GM23338 (cell line): Measurements from ENCODE around the gene DNAJB6. TPM values are rescaled to one million over a fixed set of nuclear protein-coding genes. Genes with fewer than 3 reads are reported as not detected.

Experiments used
- ATAC-seq: fragments of 200-7000 bp; cut with Tn5 transposase; 3 replicates; pipeline ENCODE4 v1.9.1; 2020
- DNase-seq: peaks from one replicate; pipeline ENCODE4 v3.0.0-alpha.2; 2015; ENCODE audit warnings: low spot score
- H2AFZ ChIP-seq: fragments of 200-600 bp; sonication (generic); 2 replicates; pipeline ENCODE4 v1.8.0; 2016; ENCODE audit warnings: antibody characterized with exemption, mild to moderate bottlenecking, moderate library complexity
- H3F3A ChIP-seq: fragments of 200-600 bp; sonication (generic); replicated peaks from 2 replicates; pipeline ENCODE4 v1.8.0; 2017; ENCODE audit warnings: antibody characterized with exemption, mixed run types, low read depth
- H3K27ac ChIP-seq: fragments of 200-600 bp; sonication (generic); 2 replicates; pipeline ENCODE4 v1.6.1; 2016; ENCODE audit warnings: low read depth
- H3K27me3 ChIP-seq: fragments of 200-600 bp; sonication (generic); 2 replicates; pipeline ENCODE4 v1.8.0; 2016; ENCODE audit warnings: mild to moderate bottlenecking, mixed run types, moderate library complexity; ENCODE audit not compliant: insufficient read depth
- H3K36me3 ChIP-seq: fragments of 200-600 bp; sonication (generic); 2 replicates; pipeline ENCODE4 v1.8.0; 2016; ENCODE audit warnings: mild to moderate bottlenecking; ENCODE audit not compliant: insufficient read depth
- H3K4me1 ChIP-seq: fragments of 200-600 bp; sonication (generic); 2 replicates; pipeline ENCODE4 v1.8.0; 2016; ENCODE audit warnings: mild to moderate bottlenecking, moderate library complexity; ENCODE audit not compliant: insufficient read depth
- H3K4me2 ChIP-seq: fragments of 200-600 bp; sonication (generic); 2 replicates; pipeline ENCODE4 v1.7.1; 2017; ENCODE audit warnings: mixed run types
- H3K4me3 ChIP-seq: fragments of 200-600 bp; sonication (generic); 2 replicates; pipeline ENCODE4 v1.6.1; 2016; ENCODE audit warnings: mixed run types
- H3K79me2 ChIP-seq: fragments of 200-600 bp; sonication (generic); replicated peaks from 2 replicates; pipeline ENCODE4 v1.8.0; 2017; ENCODE audit warnings: mild to moderate bottlenecking; ENCODE audit not compliant: insufficient read depth
- H3K9me2 ChIP-seq: fragments of 200-600 bp; sonication (generic); 2 replicates; pipeline ENCODE4 v1.8.0; 2017; ENCODE audit not compliant: insufficient read depth
- H4K20me1 ChIP-seq: fragments of 200-600 bp; sonication (generic); replicated peaks from 2 replicates; pipeline ENCODE4 v1.8.0; 2017; ENCODE audit warnings: mild to moderate bottlenecking; ENCODE audit not compliant: insufficient read depth
- H3K27ac Mint-ChIP-seq: 2 replicates; pipeline ENCODE4 v1.8.0; 2020; ENCODE audit warnings: inconsistent platforms, mild to moderate bottlenecking, moderate library complexity, mixed read lengths
- H3K27me3 Mint-ChIP-seq: 3 replicates; pipeline ENCODE4 v1.8.0; 2022; ENCODE audit warnings: low read depth, mild to moderate bottlenecking, moderate library complexity, mixed read lengths, inconsistent platforms; ENCODE audit not compliant: insufficient read depth, poor library complexity
- H3K36me3 Mint-ChIP-seq: 3 replicates; pipeline ENCODE4 v1.8.0; 2021; ENCODE audit warnings: low read depth, mild to moderate bottlenecking, inconsistent platforms, moderate library complexity, mixed read lengths
- H3K4me1 Mint-ChIP-seq: 3 replicates; pipeline ENCODE4 v1.8.0; 2020; ENCODE audit warnings: mild to moderate bottlenecking, inconsistent platforms, mixed read lengths
- H3K4me3 Mint-ChIP-seq: 3 replicates; pipeline ENCODE4 v1.8.0; 2021; ENCODE audit warnings: moderate library complexity, mild to moderate bottlenecking, inconsistent platforms, mixed read lengths
- H3K9me3 Mint-ChIP-seq: 3 replicates; pipeline ENCODE4 v1.8.0; 2020; ENCODE audit warnings: moderate library complexity, mild to moderate bottlenecking, inconsistent platforms, mixed read lengths
- CREB1 ChIP-seq: fragments of 250-450 bp; sonication (Bioruptor Pico); IDR thresholded peaks from 2 replicates; pipeline ENCODE4 v1.5.0; 2020; ENCODE audit warnings: low read depth, mild to moderate bottlenecking, moderate library complexity
- EZH2 ChIP-seq: fragments of 200-600 bp; sonication (generic); IDR thresholded peaks from one replicate; pipeline ENCODE4 v1.8.0; 2017; ENCODE audit warnings: antibody characterized with exemption, mild to moderate bottlenecking, low read depth; ENCODE audit not compliant: unreplicated experiment
- EZH2phosphoT487 ChIP-seq: fragments of 200-600 bp; sonication (generic); IDR thresholded peaks from one replicate; pipeline ENCODE4 v1.8.1; 2018; ENCODE audit warnings: antibody characterized with exemption; ENCODE audit not compliant: unreplicated experiment
- POLR2AphosphoS5 ChIP-seq: IDR thresholded peaks from 2 replicates; pipeline ENCODE4 v1.6.1; 2016; ENCODE audit warnings: antibody characterized with exemption, low read depth
- STAT1 ChIP-seq: IDR thresholded peaks from one replicate; pipeline ENCODE4 v1.6.1; 2016; ENCODE audit warnings: antibody characterized with exemption; ENCODE audit not compliant: unreplicated experiment
- ZNF114 ChIP-seq: fragments of 250-450 bp; sonication (Bioruptor Pico); IDR thresholded peaks from 2 replicates; pipeline ENCODE4 v1.5.0; 2020; ENCODE audit warnings: mild to moderate bottlenecking, moderate library complexity
- ZNF331 ChIP-seq: fragments of 250-450 bp; sonication (Bioruptor Pico); IDR thresholded peaks from 2 replicates; pipeline ENCODE4 v1.5.0; 2020; ENCODE audit warnings: low read depth, mild to moderate bottlenecking, moderate library complexity
- polyA plus RNA-seq: library from polyadenylated mRNA; unstranded; fragments of >200 nt; fragmentation: Nextera tagmentation; extraction: Ambion mirVana; gene quantifications from 2 replicates; pipeline ENCODE4 v1.2.1, GENCODE V29; 2016
- total RNA-seq: library from RNA; depleted of rRNA; stranded (reverse); fragments of >200 nt; shearing (Covaris generic); gene quantifications from 2 replicates; pipeline ENCODE4 v1.2.3, GENCODE V29; 2014
- TF ChIP-seq, protein P1 (sequence below): fragments of 250-450 bp; sonication (Bioruptor Pico); IDR thresholded peaks from 2 replicates; pipeline ENCODE4 v1.5.0; 2020; ENCODE audit warnings: mild to moderate bottlenecking, moderate library complexity
- TF ChIP-seq, protein P2 (sequence below): IDR thresholded peaks from 2 replicates; pipeline ENCODE4 v1.6.1; 2016; ENCODE audit warnings: antibody characterized with exemption
- TF ChIP-seq, protein P3 (sequence below), 2 experiments: fragments of 200-600 bp in 1 of 2; sonication (generic) in 1 of 2; conservative IDR thresholded peaks; 2 replicates each; pipeline versions ENCODE4 v1.5.1 to v1.6.1; 2016 to 2017; ENCODE audit warnings: antibody characterized with exemption in 2 of 2, low read depth in 2 of 2, mild to moderate bottlenecking in 2 of 2, moderate library complexity in 1 of 2

Gene DNAJB6
- total and polyA plus RNA-seq, 2 experiments from 2014 or later: 308 to 322 TPM

DNA sequence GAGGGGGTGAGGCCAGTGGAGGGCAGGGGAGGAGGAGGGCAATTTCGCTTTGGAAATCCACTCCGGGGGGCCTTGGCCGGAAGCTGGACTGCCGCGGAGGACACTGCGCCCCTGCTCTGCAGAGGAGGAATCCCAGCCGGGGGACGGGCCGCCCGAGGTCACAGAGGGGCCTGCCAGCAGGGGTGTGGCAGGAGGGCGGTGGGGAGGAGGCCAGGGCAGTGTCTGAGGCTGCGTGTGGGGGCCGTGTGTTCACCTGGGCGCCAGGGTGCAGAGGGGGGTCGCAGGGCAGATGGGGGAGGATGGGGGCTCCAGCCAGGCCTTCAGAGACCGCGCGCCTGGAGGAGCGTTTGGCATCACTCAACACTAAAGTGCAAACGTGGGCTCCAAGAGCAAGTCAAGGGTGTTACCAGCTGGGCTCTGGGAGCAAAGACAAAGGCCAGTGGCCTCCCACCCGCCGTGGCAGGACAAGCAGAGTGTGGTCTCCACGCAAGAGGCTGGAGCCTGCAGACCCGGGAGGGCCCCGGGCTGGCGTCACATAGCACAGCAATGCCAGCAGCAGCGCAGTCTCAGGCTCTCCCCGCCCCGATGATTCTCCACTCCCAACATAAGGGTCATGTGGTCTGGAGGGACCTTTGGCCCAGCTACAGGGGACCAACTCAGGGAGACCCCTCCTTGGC is 45.3 kb upstream of the DNAJB6 start:
- Histone ChIP-seq H3K27ac (no peak overlapping the region), H3K27me3 (no peaks in the 10 kb centered on the region), H3K79me2 (no peaks in the 10 kb centered on the region), H3K36me3 (no peaks in the 10 kb centered on the region), H3K4me1 (no peaks in the 10 kb centered on the region), H3K9me2 (no peaks in the 10 kb centered on the region), H3F3A (0 out of 2 replicates have a peak, but pooled peaks cover 3% of the 10 kb centered on the region), H2AFZ (peak overlapping the region; percentile 66), H4K20me1 (no peaks in the 10 kb centered on the region), H3K4me3 (no peak overlapping the region), H3K4me2 (no peak overlapping the region)
- Mint-ChIP-seq H3K4me1 (peaks cover 12% of the 10 kb centered on the region), H3K27me3 (peaks cover 17% of the 10 kb centered on the region), H3K36me3 (peaks cover 11% of the 10 kb centered on the region), H3K9me3 (peaks cover 32% of the 10 kb centered on the region), H3K4me3 (no peak overlapping the region), H3K27ac (no peak overlapping the region)
- no peak for TF ChIP-seq EZH2
- TF ChIP-seq, protein P1, sequence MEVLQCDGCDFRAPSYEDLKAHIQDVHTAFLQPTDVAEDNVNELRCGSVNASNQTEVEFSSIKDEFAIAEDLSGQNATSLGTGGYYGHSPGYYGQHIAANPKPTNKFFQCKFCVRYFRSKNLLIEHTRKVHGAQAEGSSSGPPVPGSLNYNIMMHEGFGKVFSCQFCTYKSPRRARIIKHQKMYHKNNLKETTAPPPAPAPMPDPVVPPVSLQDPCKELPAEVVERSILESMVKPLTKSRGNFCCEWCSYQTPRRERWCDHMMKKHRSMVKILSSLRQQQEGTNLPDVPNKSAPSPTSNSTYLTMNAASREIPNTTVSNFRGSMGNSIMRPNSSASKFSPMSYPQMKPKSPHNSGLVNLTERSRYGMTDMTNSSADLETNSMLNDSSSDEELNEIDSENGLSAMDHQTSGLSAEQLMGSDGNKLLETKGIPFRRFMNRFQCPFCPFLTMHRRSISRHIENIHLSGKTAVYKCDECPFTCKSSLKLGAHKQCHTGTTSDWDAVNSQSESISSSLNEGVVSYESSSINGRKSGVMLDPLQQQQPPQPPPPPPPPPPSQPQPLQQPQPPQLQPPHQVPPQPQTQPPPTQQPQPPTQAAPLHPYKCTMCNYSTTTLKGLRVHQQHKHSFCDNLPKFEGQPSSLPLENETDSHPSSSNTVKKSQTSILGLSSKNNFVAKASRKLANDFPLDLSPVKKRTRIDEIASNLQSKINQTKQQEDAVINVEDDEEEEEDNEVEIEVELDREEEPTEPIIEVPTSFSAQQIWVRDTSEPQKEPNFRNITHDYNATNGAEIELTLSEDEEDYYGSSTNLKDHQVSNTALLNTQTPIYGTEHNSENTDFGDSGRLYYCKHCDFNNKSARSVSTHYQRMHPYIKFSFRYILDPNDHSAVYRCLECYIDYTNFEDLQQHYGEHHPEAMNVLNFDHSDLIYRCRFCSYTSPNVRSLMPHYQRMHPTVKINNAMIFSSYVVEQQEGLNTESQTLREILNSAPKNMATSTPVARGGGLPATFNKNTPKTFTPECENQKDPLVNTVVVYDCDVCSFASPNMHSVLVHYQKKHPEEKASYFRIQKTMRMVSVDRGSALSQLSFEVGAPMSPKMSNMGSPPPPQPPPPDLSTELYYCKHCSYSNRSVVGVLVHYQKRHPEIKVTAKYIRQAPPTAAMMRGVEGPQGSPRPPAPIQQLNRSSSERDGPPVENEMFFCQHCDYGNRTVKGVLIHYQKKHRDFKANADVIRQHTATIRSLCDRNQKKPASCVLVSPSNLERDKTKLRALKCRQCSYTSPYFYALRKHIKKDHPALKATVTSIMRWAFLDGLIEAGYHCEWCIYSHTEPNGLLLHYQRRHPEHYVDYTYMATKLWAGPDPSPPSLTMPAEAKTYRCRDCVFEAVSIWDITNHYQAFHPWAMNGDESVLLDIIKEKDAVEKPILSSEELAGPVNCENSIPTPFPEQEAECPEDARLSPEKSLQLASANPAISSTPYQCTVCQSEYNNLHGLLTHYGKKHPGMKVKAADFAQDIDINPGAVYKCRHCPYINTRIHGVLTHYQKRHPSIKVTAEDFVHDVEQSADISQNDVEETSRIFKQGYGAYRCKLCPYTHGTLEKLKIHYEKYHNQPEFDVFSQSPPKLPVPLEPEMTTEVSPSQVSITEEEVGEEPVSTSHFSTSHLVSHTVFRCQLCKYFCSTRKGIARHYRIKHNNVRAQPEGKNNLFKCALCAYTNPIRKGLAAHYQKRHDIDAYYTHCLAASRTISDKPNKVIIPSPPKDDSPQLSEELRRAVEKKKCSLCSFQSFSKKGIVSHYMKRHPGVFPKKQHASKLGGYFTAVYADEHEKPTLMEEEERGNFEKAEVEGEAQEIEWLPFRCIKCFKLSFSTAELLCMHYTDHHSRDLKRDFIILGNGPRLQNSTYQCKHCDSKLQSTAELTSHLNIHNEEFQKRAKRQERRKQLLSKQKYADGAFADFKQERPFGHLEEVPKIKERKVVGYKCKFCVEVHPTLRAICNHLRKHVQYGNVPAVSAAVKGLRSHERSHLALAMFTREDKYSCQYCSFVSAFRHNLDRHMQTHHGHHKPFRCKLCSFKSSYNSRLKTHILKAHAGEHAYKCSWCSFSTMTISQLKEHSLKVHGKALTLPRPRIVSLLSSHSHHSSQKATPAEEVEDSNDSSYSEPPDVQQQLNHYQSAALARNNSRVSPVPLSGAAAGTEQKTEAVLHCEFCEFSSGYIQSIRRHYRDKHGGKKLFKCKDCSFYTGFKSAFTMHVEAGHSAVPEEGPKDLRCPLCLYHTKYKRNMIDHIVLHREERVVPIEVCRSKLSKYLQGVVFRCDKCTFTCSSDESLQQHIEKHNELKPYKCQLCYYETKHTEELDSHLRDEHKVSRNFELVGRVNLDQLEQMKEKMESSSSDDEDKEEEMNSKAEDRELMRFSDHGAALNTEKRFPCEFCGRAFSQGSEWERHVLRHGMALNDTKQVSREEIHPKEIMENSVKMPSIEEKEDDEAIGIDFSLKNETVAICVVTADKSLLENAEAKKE: no peak
- TF ChIP-seq ZNF114 (CRISPR knock-in tag): no peak
- TF ChIP-seq POLR2AphosphoS5: no peak
- TF ChIP-seq STAT1: no peak
- no peak for TF ChIP-seq CREB1 (CRISPR knock-in tag)
- TF ChIP-seq, protein P2, sequence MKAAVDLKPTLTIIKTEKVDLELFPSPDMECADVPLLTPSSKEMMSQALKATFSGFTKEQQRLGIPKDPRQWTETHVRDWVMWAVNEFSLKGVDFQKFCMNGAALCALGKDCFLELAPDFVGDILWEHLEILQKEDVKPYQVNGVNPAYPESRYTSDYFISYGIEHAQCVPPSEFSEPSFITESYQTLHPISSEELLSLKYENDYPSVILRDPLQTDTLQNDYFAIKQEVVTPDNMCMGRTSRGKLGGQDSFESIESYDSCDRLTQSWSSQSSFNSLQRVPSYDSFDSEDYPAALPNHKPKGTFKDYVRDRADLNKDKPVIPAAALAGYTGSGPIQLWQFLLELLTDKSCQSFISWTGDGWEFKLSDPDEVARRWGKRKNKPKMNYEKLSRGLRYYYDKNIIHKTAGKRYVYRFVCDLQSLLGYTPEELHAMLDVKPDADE: no peak
- TF ChIP-seq, protein P3, sequence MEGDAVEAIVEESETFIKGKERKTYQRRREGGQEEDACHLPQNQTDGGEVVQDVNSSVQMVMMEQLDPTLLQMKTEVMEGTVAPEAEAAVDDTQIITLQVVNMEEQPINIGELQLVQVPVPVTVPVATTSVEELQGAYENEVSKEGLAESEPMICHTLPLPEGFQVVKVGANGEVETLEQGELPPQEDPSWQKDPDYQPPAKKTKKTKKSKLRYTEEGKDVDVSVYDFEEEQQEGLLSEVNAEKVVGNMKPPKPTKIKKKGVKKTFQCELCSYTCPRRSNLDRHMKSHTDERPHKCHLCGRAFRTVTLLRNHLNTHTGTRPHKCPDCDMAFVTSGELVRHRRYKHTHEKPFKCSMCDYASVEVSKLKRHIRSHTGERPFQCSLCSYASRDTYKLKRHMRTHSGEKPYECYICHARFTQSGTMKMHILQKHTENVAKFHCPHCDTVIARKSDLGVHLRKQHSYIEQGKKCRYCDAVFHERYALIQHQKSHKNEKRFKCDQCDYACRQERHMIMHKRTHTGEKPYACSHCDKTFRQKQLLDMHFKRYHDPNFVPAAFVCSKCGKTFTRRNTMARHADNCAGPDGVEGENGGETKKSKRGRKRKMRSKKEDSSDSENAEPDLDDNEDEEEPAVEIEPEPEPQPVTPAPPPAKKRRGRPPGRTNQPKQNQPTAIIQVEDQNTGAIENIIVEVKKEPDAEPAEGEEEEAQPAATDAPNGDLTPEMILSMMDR (conservative IDR thresholded peaks at IDR 0.05; ENCODE audit: low read depth in 2 of 2): no peak
- no peak for TF ChIP-seq EZH2phosphoT487
- no peak for TF ChIP-seq ZNF331 (CRISPR knock-in tag)
- ATAC-seq (peak; percentile 11; the same call in 1 of the 3 replicates), DNase-seq (no peak)
